ENCODE data around the gene KANK2. TPM values are rescaled to one million over a fixed set of nuclear protein-coding genes. Genes with fewer than 3 reads are reported as not detected.
"Not testable (repeated sequence)": the region's sequence is repeated elsewhere in the genome, so short reads cannot be mapped to it uniquely, and the experiment has no call there.

The KANK2 gene
- total and polyA plus RNA-seq, 9 donors = 71.5 to 150 (median 116) TPM

DNA sequence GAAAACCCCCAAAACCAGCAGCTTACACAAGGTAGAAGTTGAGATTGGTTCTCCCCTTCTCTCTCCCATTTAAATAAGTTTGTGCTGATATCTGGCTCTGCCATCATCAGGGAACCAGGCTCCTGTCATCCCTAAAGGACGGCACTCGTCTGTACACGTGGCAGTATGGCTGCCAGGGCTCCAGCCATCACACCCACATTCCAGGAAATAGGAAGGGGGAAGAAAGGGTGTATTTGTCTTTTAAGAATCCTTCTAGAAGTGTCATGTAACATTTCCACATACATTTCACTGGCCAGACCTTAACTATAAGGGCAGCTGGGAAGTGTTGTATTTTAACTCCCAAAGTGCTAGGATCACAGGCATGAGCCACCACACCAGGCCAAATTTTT lies 51.8 kb downstream of the KANK2 start:
- H3K4me1 ChIP-seq (ENCODE audit: control insufficient read depth, insufficient read depth, low read length) = peaks cover 44% of the 10 kb centered on the region
- no peak for DNase-seq
- no peaks in the 10 kb centered on the region for H3K9me3 ChIP-seq (replicated peaks; ENCODE audit: control insufficient read depth, low read depth, low read length)
- H3K4me3 ChIP-seq (ENCODE audit: low read length) = no peak overlapping the region
- no CpG with 5 or more reads among the region's 3 CpGs for WGBS (ENCODE audit: insufficient coverage)
- H3K27me3 ChIP-seq (ENCODE audit: control insufficient read depth, insufficient read depth, low read length) = no peaks in the 10 kb centered on the region
- peaks cover 20% of the 10 kb centered on the region for H3K36me3 ChIP-seq (ENCODE audit: control insufficient read depth, insufficient read depth, low read length)
- peak overlapping the region; percentile 43 for H3K27ac ChIP-seq (ENCODE audit: low read length)

DNA sequence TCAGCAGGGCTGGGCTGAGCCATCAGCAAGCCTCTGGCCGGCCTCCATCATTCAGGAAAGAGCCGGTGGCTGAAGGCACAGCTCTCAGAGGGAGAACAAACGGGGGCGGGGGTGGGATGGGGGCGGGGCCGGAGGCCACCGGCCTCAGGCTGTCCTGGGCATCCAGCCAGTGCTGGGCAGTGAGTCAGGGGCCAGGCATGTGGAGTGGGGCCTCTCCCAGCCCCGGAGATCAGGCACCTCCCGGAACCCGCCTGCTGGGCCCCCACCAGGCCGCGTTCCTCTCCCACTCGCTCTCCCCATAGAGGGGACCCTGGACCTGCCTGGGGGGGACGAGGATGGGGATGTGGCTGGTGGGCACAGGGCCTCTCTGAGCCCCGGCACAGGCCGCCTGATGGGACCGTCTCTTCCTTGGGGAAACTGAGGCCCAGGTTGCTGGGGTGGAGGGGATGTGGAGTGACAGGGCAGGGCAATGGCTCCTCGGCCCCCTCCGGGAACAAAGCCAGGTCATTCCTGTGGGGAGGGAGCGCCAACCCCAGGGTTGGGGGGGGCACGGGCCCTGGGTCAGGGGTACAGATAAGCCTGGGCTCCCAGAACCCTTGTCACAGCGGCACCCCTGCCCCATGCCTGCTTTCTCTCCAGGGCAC lies 54.7 kb downstream of the KANK2 start:
- Histone ChIP-seq H3K4me3 (ENCODE audit: low read length) (peak overlapping the region; percentile 24), H3K27me3 (ENCODE audit: control insufficient read depth, insufficient read depth, low read length) (no peaks in the 10 kb centered on the region), H3K4me1 (ENCODE audit: control insufficient read depth, insufficient read depth, low read length) (peaks cover 63% of the 10 kb centered on the region), H3K9me3 (replicated peaks; ENCODE audit: control insufficient read depth, low read depth, low read length) (no peaks in the 10 kb centered on the region), H3K36me3 (ENCODE audit: control insufficient read depth, insufficient read depth, low read length) (peaks cover 12% of the 10 kb centered on the region), H3K27ac (ENCODE audit: low read length) (peak overlapping the region; percentile 99)
- 15% methylated on average over 14 of the region's 22 CpGs for WGBS (ENCODE audit: insufficient coverage)
- peak; percentile 95 for DNase-seq

GRCh38 chr19:11141937-11142527 lies 55.3 kb downstream of the KANK2 start:
- Histone ChIP-seq H3K4me3 (ENCODE audit: low read length) (no peak overlapping the region), H3K9me3 (replicated peaks; ENCODE audit: control insufficient read depth, low read depth, low read length) (no peaks in the 10 kb centered on the region), H3K27ac (ENCODE audit: low read length) (peak overlapping the region; percentile 99), H3K36me3 (ENCODE audit: control insufficient read depth, insufficient read depth, low read length) (peaks cover 10% of the 10 kb centered on the region), H3K27me3 (ENCODE audit: control insufficient read depth, insufficient read depth, low read length) (no peaks in the 10 kb centered on the region), H3K4me1 (ENCODE audit: control insufficient read depth, insufficient read depth, low read length) (peaks cover 69% of the 10 kb centered on the region)
- 40% methylated on average over 9 of the region's 9 CpGs for WGBS (ENCODE audit: insufficient coverage)
- DNase-seq = no peak

- Histone ChIP-seq H3K36me3 (ENCODE audit: control insufficient read depth, insufficient read depth, low read length) (peaks cover 7% of the 10 kb centered on the region), H3K4me3 (ENCODE audit: low read length) (no peak overlapping the region), H3K27me3 (ENCODE audit: control insufficient read depth, insufficient read depth, low read length) (no peaks in the 10 kb centered on the region), H3K4me1 (ENCODE audit: control insufficient read depth, insufficient read depth, low read length) (peaks cover 69% of the 10 kb centered on the region), H3K9me3 (replicated peaks; ENCODE audit: control insufficient read depth, low read depth, low read length) (no peaks in the 10 kb centered on the region), H3K27ac (ENCODE audit: low read length) (no peak overlapping the region)
- DNase-seq = no peak
- 90% methylated on average over 2 of the region's 9 CpGs for WGBS (ENCODE audit: insufficient coverage)
These were observed 56.4 kb downstream of the KANK2 start for GRCh38 chr19:11140896-11141295.

DNA sequence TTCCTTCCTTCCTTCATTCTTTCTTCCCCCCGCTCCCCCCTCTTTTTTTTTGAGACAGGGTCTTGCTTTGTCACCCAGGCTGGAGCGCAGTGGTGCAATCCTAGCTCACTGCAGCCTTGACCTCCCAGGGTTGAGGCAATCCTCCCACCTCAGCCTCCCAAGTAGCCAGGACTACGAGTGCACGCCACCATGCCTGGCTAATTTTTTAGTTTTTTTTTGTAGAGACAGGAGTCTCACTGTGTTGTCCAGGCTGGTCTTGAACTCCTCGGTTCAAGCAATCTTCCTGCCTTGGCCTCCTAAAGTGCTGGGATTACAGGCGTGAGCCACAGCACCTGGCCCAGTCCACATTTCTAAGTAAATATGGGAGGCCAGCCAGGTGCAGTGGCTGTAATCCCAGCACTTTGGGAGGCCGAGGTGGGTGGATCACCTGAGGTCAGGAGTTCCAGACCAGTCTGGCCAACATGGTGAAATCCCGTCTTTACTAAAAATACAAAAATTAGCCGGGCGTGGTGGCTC lies 57.3 kb downstream of the KANK2 start:
- H3K27me3 ChIP-seq (ENCODE audit: control insufficient read depth, insufficient read depth, low read length); DNase-seq; H3K4me3 ChIP-seq (ENCODE audit: low read length); H3K9me3 ChIP-seq (replicated peaks; ENCODE audit: control insufficient read depth, low read depth, low read length); H3K36me3 ChIP-seq (ENCODE audit: control insufficient read depth, insufficient read depth, low read length): not testable (repeated sequence)
- 74% methylated on average over 6 of the region's 10 CpGs for WGBS (ENCODE audit: insufficient coverage)
- H3K27ac ChIP-seq (ENCODE audit: low read length) = peak overlapping the region; percentile 96
- H3K4me1 ChIP-seq (ENCODE audit: control insufficient read depth, insufficient read depth, low read length) = peaks cover 66% of the 10 kb centered on the region

GRCh38 chr19:11138601-11139300 lies 58.6 kb downstream of the KANK2 start:
- H3K4me1 ChIP-seq (ENCODE audit: control insufficient read depth, insufficient read depth, low read length) = peaks cover 54% of the 10 kb centered on the region
- DNase-seq = peak; percentile 94
- H3K9me3 ChIP-seq (replicated peaks; ENCODE audit: control insufficient read depth, low read depth, low read length) = no peaks in the 10 kb centered on the region
- H3K4me3 ChIP-seq (ENCODE audit: low read length) = no peak overlapping the region
- H3K27ac ChIP-seq (ENCODE audit: low read length) = peak overlapping the region; percentile 96
- H3K27me3 ChIP-seq (ENCODE audit: control insufficient read depth, insufficient read depth, low read length) = no peaks in the 10 kb centered on the region
- 44% methylated on average over 2 of the region's 13 CpGs for WGBS (ENCODE audit: insufficient coverage)
- H3K36me3 ChIP-seq (ENCODE audit: control insufficient read depth, insufficient read depth, low read length) = no peaks in the 10 kb centered on the region

GRCh38 chr19:11137542-11138384 lies 59.6 kb downstream of the KANK2 start:
- WGBS (ENCODE audit: insufficient coverage) = 0% methylated on average over 22 of the region's 28 CpGs
- Histone ChIP-seq H3K27me3 (ENCODE audit: control insufficient read depth, insufficient read depth, low read length) (no peaks in the 10 kb centered on the region), H3K36me3 (ENCODE audit: control insufficient read depth, insufficient read depth, low read length) (peaks cover 3% of the 10 kb centered on the region), H3K9me3 (replicated peaks; ENCODE audit: control insufficient read depth, low read depth, low read length) (no peaks in the 10 kb centered on the region), H3K4me3 (ENCODE audit: low read length) (peak overlapping the region; percentile 33), H3K4me1 (ENCODE audit: control insufficient read depth, insufficient read depth, low read length) (peaks cover 44% of the 10 kb centered on the region), H3K27ac (ENCODE audit: low read length) (peak overlapping the region; percentile 96)
- DNase-seq = peak; percentile 96

DNA sequence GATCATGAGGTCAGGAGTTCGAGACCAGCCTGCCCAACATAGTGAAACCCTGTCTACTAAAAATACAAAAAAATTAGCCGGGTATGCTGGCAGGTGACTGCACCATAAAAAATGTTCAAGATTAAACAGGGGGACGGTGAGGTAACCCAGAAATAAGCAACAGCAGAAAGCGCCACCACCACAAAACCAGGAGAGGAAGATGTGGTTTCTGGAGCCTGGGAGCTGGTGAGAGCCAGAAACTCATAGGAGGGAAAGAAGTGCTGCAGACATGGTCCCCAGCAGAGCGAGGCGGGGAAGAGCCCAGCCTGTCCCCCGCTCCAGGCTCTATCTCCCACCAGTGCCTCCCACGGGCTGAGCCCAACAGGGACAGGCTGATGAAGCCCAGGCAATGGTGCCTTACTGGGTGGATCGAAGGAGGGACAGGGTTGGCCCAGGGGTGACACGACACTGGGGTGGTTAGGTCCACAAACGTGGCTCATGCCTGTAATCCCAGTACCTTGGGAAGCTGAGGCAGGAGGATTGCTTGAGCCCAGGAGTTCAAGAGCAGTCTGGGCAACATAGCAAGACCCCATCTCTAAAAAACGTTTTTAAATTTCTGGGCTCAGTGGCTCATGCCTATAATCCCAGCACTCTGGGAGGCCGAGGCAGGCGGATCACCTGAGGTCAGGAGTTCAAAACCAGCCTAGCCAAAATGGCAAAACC lies 60.8 kb downstream of the KANK2 start:
- Histone ChIP-seq H3K27me3 (ENCODE audit: control insufficient read depth, insufficient read depth, low read length) (no peaks in the 10 kb centered on the region), H3K4me3 (ENCODE audit: low read length) (no peak overlapping the region), H3K9me3 (replicated peaks; ENCODE audit: control insufficient read depth, low read depth, low read length) (no peaks in the 10 kb centered on the region), H3K36me3 (ENCODE audit: control insufficient read depth, insufficient read depth, low read length) (peaks cover 12% of the 10 kb centered on the region), H3K27ac (ENCODE audit: low read length) (no peak overlapping the region), H3K4me1 (ENCODE audit: control insufficient read depth, insufficient read depth, low read length) (peaks cover 32% of the 10 kb centered on the region)
- DNase-seq = no peak
- WGBS (ENCODE audit: insufficient coverage) = 58% methylated on average over 7 of the region's 14 CpGs

DNA sequence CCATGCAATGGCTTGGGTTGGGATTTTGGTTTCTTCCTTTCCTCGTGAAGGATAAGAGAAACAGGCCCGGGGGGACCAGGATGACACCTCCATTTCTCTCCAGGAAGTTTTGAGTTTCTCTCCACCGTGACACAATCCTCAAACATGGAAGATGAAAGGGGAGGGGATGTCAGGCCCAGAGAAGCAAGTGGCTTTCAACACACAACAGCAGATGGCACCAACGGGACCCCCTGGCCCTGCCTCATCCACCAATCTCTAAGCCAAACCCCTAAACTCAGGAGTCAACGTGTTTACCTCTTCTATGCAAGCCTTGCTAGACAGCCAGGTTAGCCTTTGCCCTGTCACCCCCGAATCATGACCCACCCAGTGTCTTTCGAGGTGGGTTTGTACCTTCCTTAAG lies 65.9 kb downstream of the KANK2 start:
- Histone ChIP-seq H3K36me3 (ENCODE audit: control insufficient read depth, insufficient read depth, low read length) (peaks cover 56% of the 10 kb centered on the region), H3K27ac (ENCODE audit: low read length) (peak overlapping the region; percentile 59)

More for the DNA sequence above, 65.9 kb downstream of the KANK2 start:
- H3K27me3 ChIP-seq (ENCODE audit: control insufficient read depth, insufficient read depth, low read length) = no peaks in the 10 kb centered on the region
- 60% methylated on average over 4 of the region's 7 CpGs for WGBS (ENCODE audit: insufficient coverage)
- DNase-seq = no peak
- no peaks in the 10 kb centered on the region for H3K9me3 ChIP-seq (replicated peaks; ENCODE audit: control insufficient read depth, low read depth, low read length)
- H3K4me1 ChIP-seq (ENCODE audit: control insufficient read depth, insufficient read depth, low read length) = peaks cover 5% of the 10 kb centered on the region
- no peak overlapping the region for H3K4me3 ChIP-seq (ENCODE audit: low read length)

All from muscle of leg (tissue), 11 donors.